HCT116 (cell line): ENCODE data around the gene AURKA. TPM values are rescaled to one million over a fixed set of nuclear protein-coding genes. Genes with fewer than 3 reads are reported as not detected.

Experiments
- ATAC-seq: fragments of 200-7000 bp; cut with Tn5 transposase; 2 replicates; pipeline ENCODE4 v1.9.1; 2020; ENCODE audit warnings: mild to moderate bottlenecking, moderate library complexity
- BruUV-seq: library from RNA; stranded (reverse); fragments of 400-500 nt; replicated peaks from 2 replicates; lab custom pipeline; 2021; lab: Mats Ljungman, UMichigan
- CTCF ChIA-PET: fragments of 300-600 bp; sonication (Branson Sonifier 250); formaldehyde crosslinking; loops from one replicate; lab custom pipeline; 2021; ENCODE audit warnings: antibody characterized with exemption; lab: Charles Lee
- POLR2A ChIA-PET: fragments of 300-600, 350-600 bp; sonication (Branson Sonifier 250); formaldehyde crosslinking; loops from one replicate; lab custom pipeline; 2021; ENCODE audit warnings: antibody characterized with exemption; lab: Charles Lee
- RAD21 ChIA-PET, 2 experiments: fragments of 300-600 bp; sonication (Branson Sonifier 250); formaldehyde crosslinking; loops; one replicate each; lab custom pipeline; 2023; ENCODE audit warnings: low total read pairs in 2 of 2; ENCODE audit not compliant: uncharacterized antibody in 2 of 2, unreplicated experiment in 2 of 2, low non-redundant PET in 1 of 2; lab: Charles Lee
- DNase-seq: peaks from one replicate; pipeline ENCODE4 v3.0.0-alpha.2; 2010; ENCODE audit warnings: low read depth, low spot score
- H2AFZ ChIP-seq: fragments of 200-600 bp; shearing (Covaris generic), sonication (generic); 2 replicates; pipeline ENCODE4 v1.6.1; 2017; ENCODE audit warnings: low read depth, mixed run types, mixed read lengths, antibody characterized with exemption, low read length; ENCODE audit not compliant: poor library complexity, severe bottlenecking
- H3K27ac ChIP-seq: 2 replicates; pipeline ENCODE4 v1.5.1; 2012; ENCODE audit warnings: low read depth, low read length
- H3K27me3 ChIP-seq: fragments of 200-600 bp; sonication (generic); 2 replicates; pipeline ENCODE4 v1.6.1; 2016; ENCODE audit warnings: mixed run types, low read length, mixed read lengths; ENCODE audit not compliant: insufficient read depth
- H3K36me3 ChIP-seq, 2 experiments: fragments of 200-500 bp in 1 of 2; fragments of 200-600 bp in 1 of 2; sonication (Bioruptor generic) in 1 of 2; sonication (generic) in 1 of 2; 2 replicates each; pipeline versions ENCODE4 v1.5.1 to v1.6.1; 2014 to 2016; ENCODE audit warnings: low read length in 2 of 2, inconsistent platforms in 1 of 2, mixed read lengths in 1 of 2, mixed run types in 1 of 2; ENCODE audit not compliant: insufficient read depth in 2 of 2, control insufficient read depth in 1 of 2
- H3K4me1 ChIP-seq, 2 experiments: fragments of 200-600 bp in 1 of 2; sonication (generic) in 1 of 2; 2 replicates each; pipeline versions ENCODE4 v1.5.1 to v1.6.1; 2012 to 2017; ENCODE audit warnings: low read length in 2 of 2, inconsistent platforms in 1 of 2, mild to moderate bottlenecking in 1 of 2, mixed read lengths in 1 of 2, mixed run types in 1 of 2, moderate library complexity in 1 of 2; ENCODE audit not compliant: insufficient read depth in 2 of 2, control insufficient read depth in 1 of 2
- H3K4me2 ChIP-seq: fragments of 200-600 bp; sonication (generic); 2 replicates; pipeline ENCODE4 v1.6.1; 2017; ENCODE audit warnings: mixed run types, low read length, mixed read lengths
- H3K4me3 ChIP-seq, 2 experiments: fragments of 200-600 bp in 1 of 2; sonication (generic) in 1 of 2; replicated peaks in 1 of 2; 2 replicates each; pipeline ENCODE4 v1.5.1; 2011 to 2016; ENCODE audit warnings: low read length in 2 of 2, control low read depth in 1 of 2, low read depth in 1 of 2, mild to moderate bottlenecking in 1 of 2, mixed read lengths in 1 of 2, mixed run types in 1 of 2
- H3K79me2 ChIP-seq: fragments of 200-600 bp; sonication (generic); 2 replicates; pipeline ENCODE4 v1.6.1; 2017; ENCODE audit warnings: mild to moderate bottlenecking, mixed run types, low read length, moderate library complexity, mixed read lengths; ENCODE audit not compliant: insufficient read depth
- H3K9ac ChIP-seq: fragments of 200-600 bp; sonication (generic); 2 replicates; pipeline ENCODE4 v1.6.1; 2016; ENCODE audit warnings: low read length, mixed read lengths
- H3K9me2 ChIP-seq: fragments of 200-600 bp; sonication (generic), shearing (Covaris generic); 2 replicates; pipeline ENCODE4 v1.6.1; 2017; ENCODE audit warnings: mixed run types, mild to moderate bottlenecking, moderate library complexity; ENCODE audit not compliant: insufficient read depth
- H3K9me3 ChIP-seq, 2 experiments: fragments of 200-500 bp in 1 of 2; fragments of 200-600 bp in 1 of 2; sonication (Bioruptor generic) in 1 of 2; sonication (generic) in 1 of 2; 2 replicates each; pipeline ENCODE4 v1.6.1; 2014 to 2017; ENCODE audit warnings: low read length in 2 of 2, mixed read lengths in 2 of 2, inconsistent platforms in 1 of 2, low read depth in 1 of 2, mild to moderate bottlenecking in 1 of 2, mixed run types in 1 of 2, moderate library complexity in 1 of 2; ENCODE audit not compliant: control insufficient read depth in 1 of 2, insufficient read depth in 1 of 2
- H4K20me1 ChIP-seq: fragments of 200-600 bp; sonication (generic), shearing (Covaris generic); 2 replicates; pipeline ENCODE4 v1.6.1; 2017; ENCODE audit warnings: mixed run types, mild to moderate bottlenecking, moderate library complexity; ENCODE audit not compliant: insufficient read depth
- CBX3 ChIP-seq: IDR thresholded peaks from 2 replicates; pipeline ENCODE4 v1.6.1; 2012; ENCODE audit warnings: low read depth
- CEBPB ChIP-seq: IDR thresholded peaks from 2 replicates; pipeline ENCODE4 v1.6.1; 2012; ENCODE audit warnings: low read depth
- ELF1 ChIP-seq: IDR thresholded peaks from 2 replicates; pipeline ENCODE4 v1.6.1; 2012; ENCODE audit warnings: low read depth, borderline replicate concordance
- POLR2A ChIP-seq: IDR thresholded peaks from 2 replicates; pipeline ENCODE4 v1.7.0; 2011; ENCODE audit warnings: borderline replicate concordance; ENCODE audit not compliant: insufficient read depth, insufficient read length; ENCODE audit errors: extremely low read depth
- RAD21 ChIP-seq: IDR thresholded peaks from 2 replicates; pipeline ENCODE4 v1.6.1; 2012; ENCODE audit warnings: low read depth, mild to moderate bottlenecking
- TCF7L2 ChIP-seq: IDR thresholded peaks from 2 replicates; pipeline ENCODE4 v1.7.0; 2011; ENCODE audit warnings: borderline replicate concordance, inconsistent platforms; ENCODE audit not compliant: insufficient read depth, insufficient read length; ENCODE audit errors: extremely low read depth
- YY1 ChIP-seq: IDR thresholded peaks from 2 replicates; pipeline ENCODE4 v1.6.1; 2011; ENCODE audit warnings: low read length, low read depth, moderate library complexity, mild to moderate bottlenecking; ENCODE audit not compliant: insufficient replicate concordance; ENCODE audit errors: extremely low read depth
- ZNF274 ChIP-seq: fragments of 200-500 bp; sonication (Bioruptor generic); IDR thresholded peaks from 2 replicates; pipeline ENCODE4 v1.6.1; 2014; ENCODE audit warnings: mild to moderate bottlenecking, low read depth, low read length, inconsistent platforms
- intact Hi-C: fragments of 100-400 bp; cut with micrococcal nuclease; formaldehyde crosslinking; loops from 2 replicates; pipeline ENCODE4 v1.10.0; 2022
- total RNA-seq: library from RNA; stranded (reverse); gene quantifications from one replicate; pipeline ENCODE4 v1.2.1, GENCODE V29; 2021; ENCODE audit not compliant: unreplicated experiment
- TF ChIP-seq, protein P1 (sequence below), 3 experiments: fragments of 200-600 bp in 1 of 3; sonication (generic) in 1 of 3; IDR thresholded peaks in 2 of 3; conservative IDR thresholded peaks in 1 of 3; 2 replicates each; pipeline ENCODE4 v1.5.1; 2012 to 2017; ENCODE audit warnings: low read depth in 2 of 3, low read length in 2 of 3, antibody characterized with exemption in 1 of 3, borderline replicate concordance in 1 of 3, control low read depth in 1 of 3, mild to moderate bottlenecking in 1 of 3, mixed read lengths in 1 of 3, mixed run types in 1 of 3, moderate library complexity in 1 of 3; ENCODE audit not compliant: insufficient read depth in 1 of 3
- TF ChIP-seq, protein P2 (sequence below): IDR thresholded peaks from 2 replicates; pipeline ENCODE4 v1.6.1; 2011; ENCODE audit warnings: mild to moderate bottlenecking, low read length, moderate library complexity; ENCODE audit not compliant: insufficient replicate concordance; ENCODE audit errors: extremely low read depth
- TF ChIP-seq, protein P3 (sequence below): IDR thresholded peaks from 2 replicates; pipeline ENCODE4 v1.6.1; 2012

Gene AURKA
- total RNA-seq, 1 experiment from 2014 or later, result 80.1 TPM

DNA sequence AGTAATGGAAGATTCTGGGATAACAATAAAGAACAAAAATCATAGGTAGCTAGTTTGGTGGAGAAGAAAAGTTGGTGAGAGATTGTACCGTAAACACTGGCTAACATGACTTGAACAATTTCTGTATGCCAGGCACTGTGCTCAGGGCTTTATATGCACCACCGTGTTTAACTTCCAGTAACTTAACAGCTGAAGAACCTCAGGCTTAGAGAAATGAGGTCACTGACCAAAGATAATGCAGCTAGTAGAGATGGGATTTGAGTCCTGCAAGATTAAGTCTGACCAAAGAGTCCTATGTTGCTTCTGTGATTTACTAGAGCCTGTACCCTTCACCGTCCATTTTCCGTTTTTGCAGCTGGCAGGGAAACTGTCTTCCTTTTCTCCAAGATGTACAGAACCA is 3.2 kb upstream of the AURKA start:
- H3K4me3 ChIP-seq, result no peak overlapping the region
- H2AFZ ChIP-seq, result no peak overlapping the region
- no peak overlapping the region for H3K9ac ChIP-seq
- peaks cover 45% of the 10 kb centered on the region in 2 experiments for H3K36me3 ChIP-seq
- no peaks in the 10 kb centered on the region for H3K9me2 ChIP-seq
- ChIA-PET RAD21 (no interaction called here), CTCF (no interaction called here), POLR2A (no interaction called here)
- no peak overlapping the region for H3K4me2 ChIP-seq
- intact Hi-C loops, result no loop called here
- TF ChIP-seq ELF1 (no peak), CBX3 (no peak), RAD21 (no peak), POLR2A (no peak), TCF7L2 (no peak), ZNF274 (no peak), CEBPB (no peak), YY1 (no peak)
- TF ChIP-seq, protein P1, sequence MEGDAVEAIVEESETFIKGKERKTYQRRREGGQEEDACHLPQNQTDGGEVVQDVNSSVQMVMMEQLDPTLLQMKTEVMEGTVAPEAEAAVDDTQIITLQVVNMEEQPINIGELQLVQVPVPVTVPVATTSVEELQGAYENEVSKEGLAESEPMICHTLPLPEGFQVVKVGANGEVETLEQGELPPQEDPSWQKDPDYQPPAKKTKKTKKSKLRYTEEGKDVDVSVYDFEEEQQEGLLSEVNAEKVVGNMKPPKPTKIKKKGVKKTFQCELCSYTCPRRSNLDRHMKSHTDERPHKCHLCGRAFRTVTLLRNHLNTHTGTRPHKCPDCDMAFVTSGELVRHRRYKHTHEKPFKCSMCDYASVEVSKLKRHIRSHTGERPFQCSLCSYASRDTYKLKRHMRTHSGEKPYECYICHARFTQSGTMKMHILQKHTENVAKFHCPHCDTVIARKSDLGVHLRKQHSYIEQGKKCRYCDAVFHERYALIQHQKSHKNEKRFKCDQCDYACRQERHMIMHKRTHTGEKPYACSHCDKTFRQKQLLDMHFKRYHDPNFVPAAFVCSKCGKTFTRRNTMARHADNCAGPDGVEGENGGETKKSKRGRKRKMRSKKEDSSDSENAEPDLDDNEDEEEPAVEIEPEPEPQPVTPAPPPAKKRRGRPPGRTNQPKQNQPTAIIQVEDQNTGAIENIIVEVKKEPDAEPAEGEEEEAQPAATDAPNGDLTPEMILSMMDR (IDR thresholded peaks at IDR 0.05 in 2 of 3, conservative IDR thresholded peaks at IDR 0.05 in 1 of 3; ENCODE audit: borderline replicate concordance in 1 of 3, insufficient read depth in 1 of 3, low read depth in 2 of 3, low read length in 2 of 3), result no peak
- TF ChIP-seq, protein P2, sequence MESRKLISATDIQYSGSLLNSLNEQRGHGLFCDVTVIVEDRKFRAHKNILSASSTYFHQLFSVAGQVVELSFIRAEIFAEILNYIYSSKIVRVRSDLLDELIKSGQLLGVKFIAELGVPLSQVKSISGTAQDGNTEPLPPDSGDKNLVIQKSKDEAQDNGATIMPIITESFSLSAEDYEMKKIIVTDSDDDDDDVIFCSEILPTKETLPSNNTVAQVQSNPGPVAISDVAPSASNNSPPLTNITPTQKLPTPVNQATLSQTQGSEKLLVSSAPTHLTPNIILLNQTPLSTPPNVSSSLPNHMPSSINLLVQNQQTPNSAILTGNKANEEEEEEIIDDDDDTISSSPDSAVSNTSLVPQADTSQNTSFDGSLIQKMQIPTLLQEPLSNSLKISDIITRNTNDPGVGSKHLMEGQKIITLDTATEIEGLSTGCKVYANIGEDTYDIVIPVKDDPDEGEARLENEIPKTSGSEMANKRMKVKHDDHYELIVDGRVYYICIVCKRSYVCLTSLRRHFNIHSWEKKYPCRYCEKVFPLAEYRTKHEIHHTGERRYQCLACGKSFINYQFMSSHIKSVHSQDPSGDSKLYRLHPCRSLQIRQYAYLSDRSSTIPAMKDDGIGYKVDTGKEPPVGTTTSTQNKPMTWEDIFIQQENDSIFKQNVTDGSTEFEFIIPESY, result no peak
- TF ChIP-seq, protein P3, sequence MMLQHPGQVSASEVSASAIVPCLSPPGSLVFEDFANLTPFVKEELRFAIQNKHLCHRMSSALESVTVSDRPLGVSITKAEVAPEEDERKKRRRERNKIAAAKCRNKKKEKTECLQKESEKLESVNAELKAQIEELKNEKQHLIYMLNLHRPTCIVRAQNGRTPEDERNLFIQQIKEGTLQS, result no peak
- no peak for DNase-seq
- no peak overlapping the region for H3K27ac ChIP-seq
- peaks cover 11 to 16% of the 10 kb centered on the region in 2 experiments; a peak in 3 of 4 replicates for H3K4me1 ChIP-seq
- H3K79me2 ChIP-seq, result peaks cover 95% of the 10 kb centered on the region
- no peaks in the 10 kb centered on the region for H3K27me3 ChIP-seq
- ATAC-seq, result no peak
- no peaks in the 10 kb centered on the region for H3K9me3 ChIP-seq
- 0 out of 2 replicates have a peak, but pooled peaks cover under 1% of the 10 kb centered on the region for H4K20me1 ChIP-seq
- BruUV-seq, result no TSS peak
